ENCODE results near the gene MRPL11. TPM values are rescaled to one million over a fixed set of nuclear protein-coding genes. Genes with fewer than 3 reads are reported as not detected.
"Not testable (repeated sequence)": the region's sequence is repeated elsewhere in the genome, so short reads cannot be mapped to it uniquely, and the experiment has no call there.

The MRPL11 gene
- total RNA-seq, 1 donor from 2014 or later = 58.7 TPM

DNA sequence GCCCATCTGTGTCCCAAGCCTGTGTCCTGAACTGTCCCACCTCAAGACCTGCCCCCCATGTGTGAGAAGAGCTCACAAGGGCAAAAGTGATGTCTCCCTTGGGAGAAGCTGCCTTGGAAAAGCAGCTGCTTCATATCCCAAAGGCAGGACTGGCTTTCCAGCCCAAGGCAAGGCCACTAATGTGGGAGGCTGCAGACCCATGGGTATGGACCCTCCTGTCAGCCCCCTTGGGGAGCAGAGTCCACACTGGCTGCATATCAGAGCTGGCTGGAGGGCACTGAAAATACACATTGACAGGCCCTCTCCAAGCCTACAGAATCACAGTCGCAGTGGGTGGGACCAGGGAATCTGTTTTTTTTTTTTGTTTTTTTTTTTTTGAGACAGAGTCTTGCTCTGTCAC, 30.8 kb upstream of the MRPL11 start:
- intact Hi-C loops (cut with DNase I) = no loop called here
- DNase-seq (ENCODE audit: missing footprints) (no peak), ATAC-seq (no peak)

DNA sequence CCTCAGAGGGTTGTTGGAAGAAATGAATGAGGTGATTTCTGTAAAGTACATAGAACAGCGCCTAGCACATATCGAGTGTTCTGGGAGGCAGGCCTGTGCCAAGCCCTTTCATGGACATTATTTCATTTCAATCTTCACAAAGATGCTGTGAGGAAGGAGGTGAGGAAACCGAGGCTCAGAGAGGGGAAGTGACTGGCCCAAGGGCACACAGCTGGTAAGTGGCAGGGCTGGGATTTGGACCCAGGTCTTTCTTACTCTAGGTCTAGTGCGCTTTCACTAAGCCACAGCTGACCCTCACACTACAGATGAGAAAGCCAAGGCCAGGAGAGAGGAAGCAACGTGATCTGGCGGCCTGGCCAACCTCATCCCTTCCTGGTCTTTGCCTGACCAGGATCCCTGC, 30.0 kb upstream of the MRPL11 start:
- DNase-seq (ENCODE audit: missing footprints) = no peak
- intact Hi-C loops (cut with DNase I) = no loop called here
- ATAC-seq = no peak

DNA sequence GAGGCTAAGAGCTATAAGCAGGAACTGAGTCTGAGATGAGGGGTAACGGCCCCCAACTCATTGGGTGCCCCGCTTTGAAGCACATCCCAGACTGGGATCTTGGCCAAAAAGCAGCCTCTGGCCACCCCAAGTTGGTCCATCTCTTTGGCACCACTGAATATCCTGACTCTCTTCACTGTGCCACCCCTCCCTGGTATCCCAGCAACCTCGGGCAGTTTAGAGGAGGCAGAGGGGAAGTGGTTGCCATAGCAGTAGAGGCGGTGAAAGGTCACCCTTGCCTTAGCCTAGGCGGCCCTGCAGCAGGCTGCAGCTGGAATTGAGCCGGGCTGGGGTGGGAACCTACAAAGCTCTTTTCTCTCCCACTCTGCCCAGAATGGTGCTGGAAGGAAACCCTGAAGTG, 29.1 kb upstream of the MRPL11 start:
- DNase-seq (ENCODE audit: missing footprints) = no peak
- ATAC-seq = no peak
- intact Hi-C loops (cut with DNase I) = loop anchor here (2.0 kb wide), 1 partner anchor 13 kb away; the partner anchor contains the start of gene DPP3

DNA sequence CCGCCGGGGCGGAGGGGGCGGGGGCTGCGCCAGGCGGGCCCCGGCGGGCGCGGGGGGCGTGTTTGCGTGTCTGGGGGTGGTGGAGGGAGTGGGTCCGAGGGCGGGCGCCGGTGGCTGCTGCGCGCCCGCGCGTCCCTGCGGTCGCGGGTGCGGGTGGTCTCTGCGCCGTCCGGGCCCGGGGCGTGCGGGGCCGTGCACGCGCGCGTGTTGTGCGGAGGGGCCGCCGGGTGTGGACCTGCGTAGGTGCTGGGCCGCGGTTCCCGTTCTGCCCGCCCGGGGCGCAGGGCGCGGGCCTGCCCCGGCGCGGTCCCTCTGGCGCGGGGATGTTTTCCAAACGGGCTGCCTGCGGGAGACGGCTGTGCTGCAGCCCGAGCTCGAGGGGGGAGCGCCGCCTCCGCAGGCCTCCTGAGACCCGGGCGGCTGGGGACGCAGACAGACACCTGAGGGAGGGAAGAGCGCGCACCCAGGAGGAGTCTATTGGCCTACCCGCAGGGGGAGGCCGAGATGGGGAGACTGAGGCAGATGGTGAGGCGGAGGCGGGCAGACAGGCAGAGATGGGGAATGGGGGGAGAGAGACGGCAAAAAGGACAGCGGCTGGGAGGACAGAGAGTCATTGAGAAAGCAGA, 28.5 kb upstream of the MRPL11 start:
- intact Hi-C loops (cut with DNase I) = loop anchor here (2.0 kb wide), 1 partner anchor 14 kb away; the partner anchor contains the start of gene DPP3
- DNase-seq (ENCODE audit: missing footprints) (peak; percentile 74), ATAC-seq (peak; percentile 0)

DNA sequence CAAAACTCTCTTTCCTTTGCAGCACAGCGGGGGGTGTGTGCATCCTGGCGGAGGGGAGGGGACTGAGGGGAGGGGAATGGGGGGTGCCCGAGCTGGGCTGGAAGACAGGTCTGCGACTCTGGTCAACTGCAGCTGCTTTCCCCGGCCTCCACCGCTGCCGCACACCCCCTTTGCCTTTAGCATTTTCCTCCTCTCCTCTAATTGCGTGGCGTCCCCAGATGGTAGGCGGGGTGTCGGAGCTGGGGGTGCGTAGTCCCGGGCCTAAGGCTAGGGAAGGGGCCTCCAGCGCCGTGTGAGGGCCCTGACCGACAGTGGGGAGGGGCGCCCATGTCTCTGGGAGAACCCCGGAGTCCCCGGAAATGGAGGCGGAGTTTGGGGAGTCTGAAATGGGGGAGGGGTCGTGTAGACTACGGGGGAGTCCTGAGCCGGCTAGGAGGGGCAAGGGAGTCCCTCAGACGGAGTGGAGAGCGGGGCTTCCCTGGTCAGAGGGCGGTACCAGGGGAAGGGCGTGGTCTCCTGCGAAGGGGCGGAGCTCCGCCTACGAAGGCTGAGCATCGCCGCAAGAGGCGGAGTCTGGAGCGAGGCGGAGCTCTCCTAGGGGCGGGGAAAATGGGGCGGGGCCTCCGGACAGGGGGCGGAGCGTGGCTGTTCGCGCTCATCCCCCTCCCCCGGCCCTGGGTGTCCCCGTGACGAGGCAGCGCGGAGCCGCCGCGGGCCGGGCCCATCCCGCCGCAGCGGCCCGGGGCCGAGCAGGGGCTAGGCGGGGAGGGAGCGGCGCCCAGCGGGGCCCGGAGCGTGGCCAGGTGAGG, 27.8 kb upstream of the MRPL11 start, which contains the start of gene PELI3:
TSS of gene PELI3 (plus strand) at position 681 of the 809 bp plus-strand sequence. CDS start 1,224 bp downstream, outside the sequence.
- DNase-seq (ENCODE audit: missing footprints) (peak; percentile 95), ATAC-seq (peak; percentile 99)
- intact Hi-C loops (cut with DNase I) = loop anchor here (1.0 to 2.0 kb wide), 2 partner anchors 14 to 80 kb away; partner anchors contain the start of genes ACTN3, DPP3 and ZDHHC24

DNA sequence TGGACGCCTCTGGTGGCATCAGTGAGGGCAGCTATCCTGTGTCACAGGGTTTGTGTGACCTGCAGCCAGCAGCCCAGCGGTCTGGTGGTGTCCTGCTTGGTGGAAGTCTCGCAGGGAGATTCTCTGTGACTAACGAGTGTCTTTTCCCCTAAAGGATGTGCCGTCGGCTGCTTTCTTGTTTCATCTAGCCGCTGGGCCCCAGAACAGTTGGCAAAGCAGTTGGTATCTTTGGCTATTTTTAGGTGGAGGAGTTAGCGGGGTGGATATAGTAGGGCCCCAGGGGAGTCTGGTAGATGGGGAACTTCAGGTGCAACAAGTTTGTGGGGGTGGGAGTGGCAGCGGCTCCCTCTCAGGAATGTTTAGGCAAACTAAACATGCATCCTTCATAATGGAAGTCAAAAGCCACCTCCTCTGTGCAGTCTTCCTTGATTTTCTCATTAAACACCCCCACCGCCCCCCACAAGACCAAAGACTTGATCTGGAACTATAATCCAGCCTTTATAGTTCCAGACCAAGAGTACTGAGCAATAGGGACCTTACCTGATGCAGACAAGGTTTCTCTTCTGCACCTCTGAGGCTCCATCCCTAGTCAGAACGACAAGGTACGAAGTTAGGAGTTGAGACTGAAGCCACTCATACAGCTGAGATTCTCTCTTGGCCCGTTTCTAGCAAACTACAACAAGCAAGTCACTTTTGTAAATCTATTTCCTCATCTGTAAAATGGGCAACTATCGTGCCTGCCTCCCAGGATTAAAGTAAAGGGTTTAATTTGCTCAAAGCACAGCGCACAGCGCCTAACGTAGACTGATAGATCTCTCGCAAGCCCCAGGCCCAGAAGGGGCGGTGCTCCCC, 27.0 kb upstream of the MRPL11 start:
- intact Hi-C loops (cut with DNase I) = loop anchor here (1.0 to 2.0 kb wide), 2 partner anchors 15 to 81 kb away; partner anchors contain the start of genes ACTN3, DPP3 and ZDHHC24
- ATAC-seq = no peak
- no peak for DNase-seq (ENCODE audit: missing footprints)

DNA sequence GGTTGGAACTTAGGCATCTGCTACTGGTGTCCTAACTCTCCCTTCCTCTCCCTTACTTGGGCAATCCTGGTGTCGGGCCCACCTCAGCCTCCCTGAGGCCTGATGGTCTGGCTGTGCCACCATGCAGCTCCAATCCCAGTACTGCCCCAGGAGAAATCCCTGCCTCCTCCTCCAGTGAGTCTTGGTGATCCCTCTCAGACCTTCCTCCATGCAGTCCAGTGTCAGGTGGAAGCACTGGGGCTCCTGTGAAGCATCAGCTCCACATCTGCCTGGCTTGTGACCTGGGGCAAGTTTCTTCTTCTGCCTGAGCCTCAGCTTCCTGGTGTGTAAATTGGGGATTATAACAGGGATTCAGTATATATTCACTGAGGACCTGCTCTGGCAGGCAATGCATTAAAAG, 26.3 kb upstream of the MRPL11 start:
- ATAC-seq (no peak), DNase-seq (ENCODE audit: missing footprints) (no peak)
- intact Hi-C loops (cut with DNase I) = no loop called here

DNA sequence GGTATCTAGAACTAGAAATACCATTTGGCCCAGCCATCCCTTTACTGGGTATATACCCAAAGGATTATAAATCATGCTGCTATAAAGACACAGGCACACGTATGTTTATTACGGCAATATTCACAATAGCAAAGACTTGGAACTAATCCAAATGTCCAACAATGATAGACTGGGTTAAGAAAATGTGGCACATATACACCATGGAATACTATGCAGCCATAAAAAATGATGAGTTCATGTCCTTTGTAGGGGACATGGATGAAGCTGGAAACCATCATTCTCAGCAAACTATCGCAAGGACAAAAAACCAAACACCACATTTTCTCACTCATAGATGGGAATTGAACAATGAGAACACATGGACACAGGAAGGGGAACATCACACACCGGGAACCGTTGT, 25.5 kb upstream of the MRPL11 start:
- intact Hi-C loops (cut with DNase I); DNase-seq (ENCODE audit: missing footprints); ATAC-seq: not testable (repeated sequence)

DNA sequence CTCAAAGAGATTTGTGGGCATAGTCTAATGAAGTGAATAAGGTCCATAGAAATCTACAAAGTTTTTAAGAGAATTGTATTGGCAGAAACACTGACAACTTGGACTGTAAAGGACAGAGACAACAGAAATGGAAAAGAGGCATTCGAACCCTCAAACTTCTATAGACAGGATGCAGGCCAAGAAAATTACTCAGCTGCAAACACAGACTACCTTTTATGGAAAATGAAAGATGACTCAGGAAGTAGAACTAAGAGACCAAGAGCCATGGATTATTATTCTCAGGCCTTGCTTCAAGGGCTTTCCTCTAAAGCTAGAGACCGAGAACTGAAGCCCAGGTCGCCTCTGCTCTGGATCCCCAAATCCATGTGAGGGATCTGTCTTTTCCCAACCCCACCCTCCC, 24.3 kb upstream of the MRPL11 start:
- ATAC-seq = no peak
- DNase-seq (ENCODE audit: missing footprints) = no peak
- intact Hi-C loops (cut with DNase I) = no loop called here

DNA sequence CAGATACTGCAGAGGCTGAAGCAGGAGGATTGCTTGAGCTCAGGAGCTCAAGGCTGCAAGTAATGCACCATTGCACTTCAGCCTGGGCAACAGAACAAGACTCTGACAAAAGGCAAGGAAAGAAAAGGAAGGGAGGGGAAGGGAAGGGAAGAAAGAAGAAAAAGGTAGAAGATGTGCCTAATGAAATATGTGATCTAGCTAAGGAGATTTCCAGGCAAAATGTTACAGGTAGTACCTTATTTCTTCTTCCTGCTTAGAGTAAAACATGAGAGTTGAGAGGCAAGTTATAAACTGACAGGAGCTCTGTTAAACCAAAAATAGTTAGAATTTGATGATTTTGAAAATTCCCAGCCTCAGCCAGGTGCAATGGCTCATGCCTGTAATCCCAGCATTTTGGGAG, 23.4 kb upstream of the MRPL11 start:
- intact Hi-C loops (cut with DNase I) = no loop called here
- DNase-seq (ENCODE audit: missing footprints) = no peak
- no peak for ATAC-seq

DNA sequence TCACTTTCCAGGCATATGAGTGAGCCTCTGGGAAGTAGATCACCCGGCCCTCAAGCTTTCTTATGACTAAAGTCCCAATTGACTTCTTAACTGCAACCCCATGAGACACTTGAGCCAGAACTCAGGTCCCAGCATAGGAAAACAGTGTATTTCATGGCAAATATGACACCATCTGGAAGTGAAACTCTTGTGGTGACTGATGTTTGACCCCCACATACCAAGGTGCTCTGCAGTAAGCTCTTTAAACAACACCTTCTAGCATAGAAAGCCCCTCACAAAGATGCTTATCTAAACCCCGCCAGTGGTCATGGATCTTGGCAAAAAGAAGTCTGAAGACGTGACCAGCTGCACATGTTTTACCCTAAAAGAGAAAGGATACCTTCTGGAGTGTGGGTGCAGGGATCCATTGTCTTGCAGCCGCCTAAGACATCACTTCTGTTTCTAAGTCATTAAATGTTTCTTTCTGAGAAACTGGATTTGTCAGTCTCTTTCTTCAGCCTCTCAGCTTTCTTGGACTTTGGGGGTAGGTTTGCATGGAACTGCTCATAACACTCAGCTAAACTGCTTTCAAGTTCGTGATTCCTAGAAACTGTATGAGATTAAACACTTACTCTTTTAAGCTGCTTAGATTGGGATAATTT, 20.6 kb upstream of the MRPL11 start:
- ATAC-seq (no peak), DNase-seq (ENCODE audit: missing footprints) (no peak)
- intact Hi-C loops (cut with DNase I) = no loop called here

DNA sequence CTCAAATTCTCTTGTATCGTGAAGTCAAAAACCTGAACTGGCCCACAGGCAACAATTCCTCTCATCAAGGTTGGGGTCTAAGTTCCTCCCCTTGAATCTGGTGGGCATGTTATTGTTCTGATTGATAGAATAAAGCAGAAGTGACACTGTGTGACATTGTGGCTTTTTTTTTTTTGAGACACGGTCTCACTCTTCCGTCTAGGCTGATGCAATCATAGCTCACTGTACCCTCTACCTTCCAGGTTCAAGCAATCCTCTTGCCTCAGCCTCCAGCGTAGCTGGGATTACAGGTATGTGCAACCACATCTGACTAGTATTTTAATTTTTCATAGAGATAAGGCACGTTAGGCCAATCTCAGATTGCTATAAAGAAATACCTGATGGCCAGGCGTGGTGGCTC, 19.2 kb upstream of the MRPL11 start:
- intact Hi-C loops (cut with DNase I) = no loop called here
- ATAC-seq = no peak

DNA sequence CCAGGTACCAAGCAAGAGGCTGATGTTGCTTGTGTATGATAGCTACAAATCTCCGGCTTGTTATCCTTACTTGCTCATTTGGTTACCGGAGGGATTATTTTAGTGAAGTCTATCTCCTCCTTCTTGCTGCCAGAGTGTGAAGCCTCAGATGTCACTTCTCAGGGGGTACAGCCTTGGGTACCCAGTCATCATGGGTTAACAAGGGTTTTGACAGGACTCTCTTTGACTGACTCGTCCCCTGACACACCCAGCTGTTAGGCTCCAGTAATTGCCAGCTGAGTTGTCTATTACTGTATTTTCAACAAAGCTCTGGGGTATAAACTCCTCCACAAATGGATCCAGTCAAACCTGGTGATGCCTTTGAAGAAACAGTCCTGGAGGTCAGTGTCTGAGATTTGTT, 16.2 kb upstream of the MRPL11 start:
- DNase-seq (ENCODE audit: missing footprints) = no peak
- intact Hi-C loops (cut with DNase I) = no loop called here
- ATAC-seq = no peak

More for the DNA sequence above, 19.2 kb upstream of the MRPL11 start:
- no peak for DNase-seq (ENCODE audit: missing footprints)

DNA sequence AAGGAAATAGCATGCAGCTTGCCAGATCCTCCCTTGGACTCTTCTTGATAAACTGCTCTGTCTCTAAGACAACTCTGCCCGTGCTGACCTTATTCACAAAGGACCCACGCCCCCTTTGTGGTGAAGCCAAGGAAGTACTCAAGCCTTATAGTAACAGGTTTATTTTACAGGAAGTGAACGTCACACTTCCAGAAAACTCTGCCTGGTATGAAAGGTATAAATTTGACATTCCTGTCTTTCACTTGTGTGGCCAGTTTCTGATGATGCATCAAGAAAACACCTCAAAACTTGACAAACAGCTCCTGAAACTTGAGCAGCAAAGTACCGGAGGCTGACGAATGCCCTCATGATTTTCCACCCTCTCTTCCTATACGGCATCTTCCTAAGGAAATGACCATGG, 15.6 kb upstream of the MRPL11 start:
- DNase-seq (ENCODE audit: missing footprints) = no peak
- ATAC-seq = no peak
- intact Hi-C loops (cut with DNase I) = no loop called here

DNA sequence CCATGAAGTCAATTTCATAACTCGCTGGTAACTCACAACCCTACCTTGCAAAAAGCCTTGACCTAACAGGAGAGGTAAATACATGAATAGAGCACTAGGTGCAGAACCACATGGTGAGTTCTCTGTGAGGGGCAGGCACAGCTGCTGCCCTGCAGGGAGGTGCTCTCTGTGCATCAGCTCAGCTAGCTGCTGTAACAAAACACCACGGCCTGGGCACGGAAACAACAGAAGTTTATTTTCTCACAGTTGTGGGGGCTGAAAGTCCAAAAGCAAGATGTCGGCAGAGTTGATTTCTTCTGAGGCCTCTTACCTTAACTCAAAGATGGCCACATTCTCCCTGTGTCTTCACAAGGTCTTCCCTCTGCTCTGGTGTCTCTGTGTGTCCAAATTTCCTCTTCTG, 13.0 kb upstream of the MRPL11 start:
- ATAC-seq = no peak
- no peak for DNase-seq (ENCODE audit: missing footprints)
- intact Hi-C loops (cut with DNase I) = no loop called here

DNA sequence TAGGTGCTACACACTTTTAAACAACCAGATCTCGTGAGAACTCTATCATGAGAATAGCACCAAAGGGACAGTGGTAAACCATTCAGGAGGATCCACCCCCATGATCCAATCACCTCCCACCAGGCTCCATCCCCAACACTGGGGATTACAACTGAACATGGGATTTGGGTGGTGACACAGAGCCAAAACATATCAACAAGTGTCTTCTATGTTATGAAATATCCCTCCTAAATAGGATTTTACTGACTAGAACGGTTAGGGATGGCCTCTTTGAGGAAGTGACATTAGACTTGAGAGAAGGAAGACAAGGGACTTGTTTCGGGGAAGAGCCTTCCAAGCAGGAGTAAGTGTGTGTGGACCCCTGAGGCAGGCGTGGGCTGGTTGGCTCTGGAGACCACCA, 11.9 kb upstream of the MRPL11 start:
- intact Hi-C loops (cut with DNase I) = no loop called here
- ATAC-seq (no peak), DNase-seq (ENCODE audit: missing footprints) (no peak)

DNA sequence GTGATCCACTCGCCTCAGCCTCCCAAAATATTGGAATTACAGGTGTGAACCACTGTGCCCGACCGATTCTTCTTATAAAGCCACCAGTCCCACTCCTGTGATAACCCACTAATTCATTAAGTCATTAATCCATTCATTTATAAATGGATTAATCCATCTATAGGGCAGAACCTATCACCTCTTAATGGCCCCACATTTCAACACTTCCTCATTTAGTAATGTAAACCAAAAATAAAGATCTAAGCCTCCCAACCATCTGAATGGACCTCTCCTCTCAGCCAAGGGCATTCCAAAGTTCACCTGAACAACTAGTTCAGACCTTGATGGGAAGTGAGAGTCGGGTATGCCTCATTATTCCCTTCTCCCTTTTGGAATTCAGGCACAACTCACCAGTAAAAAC, 9.9 kb upstream of the MRPL11 start:
- no peak for DNase-seq (ENCODE audit: missing footprints)
- no peak for ATAC-seq
- intact Hi-C loops (cut with DNase I) = no loop called here

DNA sequence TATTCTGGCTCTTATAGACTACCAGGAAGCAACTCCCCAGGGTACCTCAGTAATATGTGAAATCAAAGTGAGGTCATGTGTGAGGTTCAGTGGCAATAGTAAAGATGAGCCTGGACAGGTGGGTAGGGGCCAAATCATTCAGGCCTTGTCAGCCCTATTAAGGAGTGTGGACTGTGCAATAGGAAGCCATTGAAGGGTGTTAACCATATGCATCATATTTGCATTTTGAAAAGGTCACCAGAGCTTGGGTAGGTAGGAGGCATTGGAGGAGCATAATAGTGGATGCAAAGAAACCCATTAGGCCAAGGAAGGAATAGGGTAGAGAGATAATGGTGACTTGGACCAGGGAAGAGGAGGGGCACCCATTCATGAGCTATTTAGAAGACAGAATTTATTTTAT, 8.4 kb upstream of the MRPL11 start:
- intact Hi-C loops (cut with DNase I) = no loop called here
- DNase-seq (ENCODE audit: missing footprints) (no peak), ATAC-seq (no peak)

DNA sequence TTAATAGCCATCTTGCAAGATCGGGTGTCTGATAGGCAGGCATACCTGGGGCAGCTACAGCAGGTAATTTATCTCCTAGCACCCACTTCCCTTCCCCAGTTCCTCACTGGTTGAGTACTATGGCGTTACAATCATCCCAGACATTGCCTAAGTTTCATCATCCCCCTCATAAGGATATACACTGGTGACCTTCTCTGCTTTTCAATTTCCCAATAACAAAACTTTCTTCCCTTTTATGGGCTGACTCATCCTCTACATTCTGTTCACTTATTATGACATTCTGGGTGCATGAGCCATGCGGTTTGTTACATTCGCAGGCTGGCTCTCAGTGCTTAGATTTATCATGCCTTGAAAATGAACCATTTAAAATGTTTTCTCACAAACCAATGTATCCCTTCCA, 5.0 kb upstream of the MRPL11 start:
- no peak for DNase-seq (ENCODE audit: missing footprints)
- intact Hi-C loops (cut with DNase I) = no loop called here
- ATAC-seq = no peak

Measured in Right ventricle myocardium inferior (tissue), 1 donor.